Measurements from ENCODE around the gene CYP4A22. TPM values are rescaled to one million over a fixed set of nuclear protein-coding genes. Genes with fewer than 3 reads are reported as not detected.
A peak's percentile ranks its signal among the peaks of the same experiment; 100 is the strongest.

The CYP4A22 gene
- total and polyA plus RNA-seq, 9 of the 15 experiments (the other 6 are each of a cell fraction or from before 2014, with no cell fraction given), result 0.07 TPM; not detected in 8

GRCh38 chr1:47172782-47173181, 35.5 kb downstream of the CYP4A22 start:
- 2% methylated on average over 5 of the region's 5 CpGs for WGBS (ENCODE audit: insufficient coverage, low coverage, missing lambda C conversion rate)
- intact Hi-C loops (cut with micrococcal nuclease), result loop anchor here (10.0 kb wide), 1 partner anchor 68 kb away; no protein-coding TSS in a partner anchor
- BruUV-seq (replicated peaks), result no TSS peak

GRCh38 chr1:47174656-47175020, 37.4 kb downstream of the CYP4A22 start:
- Histone ChIP-seq H3K27me3 (ENCODE audit: control insufficient read depth in 2 of 2, insufficient read depth in 2 of 2, low read length in 2 of 2) (peaks cover 4 to 5% of the 10 kb centered on the region in 2 experiments; a peak in 4 of 5 replicates), H3K9ac (ENCODE audit: insufficient read depth in 1 of 2, low read depth in 2 of 2, low read length in 2 of 2) (no peak overlapping the region), H3K79me2 (ENCODE audit: control insufficient read depth, insufficient read depth, low read length) (peaks cover 3% of the 10 kb centered on the region; the same call in 1 of the 3 replicates), H3K4me1 (replicated peaks in 1 of 2; ENCODE audit: control insufficient read depth in 2 of 2, insufficient read depth in 2 of 2, low read length in 2 of 2) (peaks cover 8 to 10% of the 10 kb centered on the region in 2 experiments), H2AFZ (ENCODE audit: low read depth, low read length) (no peak overlapping the region), H3K9me3 (replicated peaks; ENCODE audit: control insufficient read depth, insufficient read depth, low read depth, low read length) (no peaks in the 10 kb centered on the region), H3K4me3 (no peak overlapping the region), H3K9me1 (ENCODE audit: control insufficient read depth, insufficient read depth, low read length) (no peaks in the 10 kb centered on the region), H4K20me1 (replicated peaks; ENCODE audit: control insufficient read depth, insufficient read depth, low read length) (no peaks in the 10 kb centered on the region), H3K36me3 (ENCODE audit: control insufficient read depth, insufficient read depth, low read length) (no peaks in the 10 kb centered on the region), H3K27ac (ENCODE audit: extremely low read depth, low read depth, low read length) (no peak overlapping the region), H3K4me2 (ENCODE audit: insufficient read depth, low read length) (no peak overlapping the region)
- CTCF ChIA-PET (ENCODE audit: low intra/inter-chr PET ratio), result interaction anchor here (0.9 kb wide), 1 partner anchor 88 kb away, joined by 3 read pairs; no protein-coding TSS in a partner anchor
- POLR2A ChIA-PET, result no interaction called here
- in situ Hi-C loops (cut with MboI), result loop anchor here (10.0 kb wide), 1 partner anchor 250 kb away; no protein-coding TSS in a partner anchor
- FAIRE-seq (no peak), DNase-seq (ENCODE audit: extremely low read depth in 1 of 4, low spot score in 3 of 4) (no peak), ATAC-seq (no peak)
- TF ChIP-seq CTCF (IDR thresholded peaks at IDR 0.05 in 2 of 3, conservative IDR thresholded peaks at IDR 0.05 in 1 of 3; ENCODE audit: insufficient read depth in 2 of 3, low read depth in 1 of 3, low read length in 3 of 3) (0 out of 6 replicates have a peak, but pooled peaks of 1 of the 3 experiments have one; percentile 0), ZNF41 (CRISPR knock-in tag; conservative IDR thresholded peaks at IDR 0.05) (no peak), TSHZ1 (CRISPR knock-in tag; IDR thresholded peaks at IDR 0.05) (no peak)
- BruUV-seq (replicated peaks), result no TSS peak
- intact Hi-C loops (cut with micrococcal nuclease), result loop anchor here (5.0 to 10.0 kb wide), 4 partner anchors 70 to 538 kb away; no protein-coding TSS in a partner anchor

More at GRCh38 chr1:47172782-47173181, 35.5 kb downstream of the CYP4A22 start:
- H3K27me3 ChIP-seq (ENCODE audit: control insufficient read depth in 2 of 2, insufficient read depth in 2 of 2, low read length in 2 of 2), result peaks cover 4 to 5% of the 10 kb centered on the region in 2 experiments; a peak in 4 of 5 replicates
- no peaks in the 10 kb centered on the region for H3K9me3 ChIP-seq (replicated peaks; ENCODE audit: control insufficient read depth, insufficient read depth, low read depth, low read length)
- H3K27ac ChIP-seq (ENCODE audit: extremely low read depth, low read depth, low read length), result no peak overlapping the region
- ChIA-PET CTCF (ENCODE audit: low intra/inter-chr PET ratio) (no interaction called here), POLR2A (no interaction called here)
- in situ Hi-C loops (cut with MboI), result loop anchor here (10.0 kb wide), 1 partner anchor 252 kb away; no protein-coding TSS in a partner anchor
- ATAC-seq (no peak), DNase-seq (ENCODE audit: extremely low read depth in 1 of 4, low spot score in 3 of 4) (no peak), FAIRE-seq (no peak)
- H4K20me1 ChIP-seq (replicated peaks; ENCODE audit: control insufficient read depth, insufficient read depth, low read length), result no peaks in the 10 kb centered on the region
- H3K79me2 ChIP-seq (ENCODE audit: control insufficient read depth, insufficient read depth, low read length), result no peaks in the 10 kb centered on the region
- no peaks in the 10 kb centered on the region for H3K9me1 ChIP-seq (ENCODE audit: control insufficient read depth, insufficient read depth, low read length)
- no peak for TF ChIP-seq ZNF311 (CRISPR knock-in tag; IDR thresholded peaks at IDR 0.05)
- no peak for TF ChIP-seq NEUROD1 (IDR thresholded peaks at IDR 0.05; ENCODE audit: borderline replicate concordance, low read depth, low read length, partially characterized antibody)
- TF ChIP-seq SOX6 (IDR thresholded peaks at IDR 0.05), result no peak
- no peak for TF ChIP-seq MTA3 (IDR thresholded peaks at IDR 0.05; ENCODE audit: borderline replicate concordance)
- TF ChIP-seq SRSF3 (IDR thresholded peaks at IDR 0.05; ENCODE audit: insufficient read depth, low read length), result no peak
- TF ChIP-seq ZC3H11A (IDR thresholded peaks at IDR 0.05; ENCODE audit: low read depth, low read length), result no peak
- TF ChIP-seq CHD4 (IDR thresholded peaks at IDR 0.05; ENCODE audit: insufficient read depth, insufficient replicate concordance, low read depth, low read length, poor library complexity, severe bottlenecking), result no peak
- TF ChIP-seq NR4A1 (CRISPR knock-in tag; IDR thresholded peaks at IDR 0.05), result no peak
- TF ChIP-seq NR4A1 (tag; IDR thresholded peaks at IDR 0.05), result no peak
- no peak for TF ChIP-seq RBM17 (IDR thresholded peaks at IDR 0.05; ENCODE audit: borderline replicate concordance, low read depth, low read length)
- no peak for TF ChIP-seq MYBL2 (IDR thresholded peaks at IDR 0.05; ENCODE audit: low read depth)
- TF ChIP-seq MYBL2 (CRISPR knock-in tag; IDR thresholded peaks at IDR 0.05; ENCODE audit: borderline replicate concordance), result no peak
- no peak for TF ChIP-seq ZNF561 (CRISPR knock-in tag; conservative IDR thresholded peaks at IDR 0.05)
- TF ChIP-seq PHB (CRISPR knock-in tag; IDR thresholded peaks at IDR 0.05), result no peak
- no peak for TF ChIP-seq C11orf30 (IDR thresholded peaks at IDR 0.05; ENCODE audit: low read depth)
- no peak overlapping the region for H3K4me3 ChIP-seq
- no peak overlapping the region for H3K4me2 ChIP-seq (ENCODE audit: insufficient read depth, low read length)
- no peaks in the 10 kb centered on the region; a peak in 2 of 5 replicates for H3K4me1 ChIP-seq (replicated peaks in 1 of 2; ENCODE audit: control insufficient read depth in 2 of 2, insufficient read depth in 2 of 2, low read length in 2 of 2)
- no peaks in the 10 kb centered on the region for H3K36me3 ChIP-seq (ENCODE audit: control insufficient read depth, insufficient read depth, low read length)
- H2AFZ ChIP-seq (ENCODE audit: low read depth, low read length), result no peak overlapping the region
- no peak overlapping the region for H3K9ac ChIP-seq (ENCODE audit: insufficient read depth in 1 of 2, low read depth in 2 of 2, low read length in 2 of 2)

Data from K562 (cell line).